ENCODE results near the gene NAT8L. TPM values are rescaled to one million over a fixed set of nuclear protein-coding genes. Genes with fewer than 3 reads are reported as not detected.

Gene NAT8L
- total RNA-seq, 1 experiment from 2014 or later = 13.9 TPM

- no peak overlapping the region for H4K91ac ChIP-seq (ENCODE audit: insufficient read length, low read depth, low read length)
- H3K4me2 ChIP-seq (ENCODE audit: insufficient read depth, insufficient read length, low read length) = no peak overlapping the region
- H2BK120ac ChIP-seq (ENCODE audit: low read depth, low read length, poor library complexity, severe bottlenecking) = no peak overlapping the region
- DNase-seq = no peak
- Mint-ChIP-seq H3K27me3 (ENCODE audit: low read depth) (peaks cover 53% of the 10 kb centered on the region), H3K4me1 (peaks cover 9 to 13% of the 10 kb centered on the region in 2 experiments), H3K9me3 (no peaks in the 10 kb centered on the region), H3K27ac (no peak overlapping the region), H3K36me3 (ENCODE audit: insufficient read depth in 1 of 3, low read depth in 3 of 3) (no peaks in the 10 kb centered on the region; a peak in 1 of 7 replicates), H3K4me3 (no peak overlapping the region)
- no peak for TF ChIP-seq CTCF (conservative IDR thresholded peaks at IDR 0.05)
- H3K9me3 ChIP-seq (ENCODE audit: control insufficient read depth, low read depth, low read length) = no peaks in the 10 kb centered on the region
- no peaks in the 10 kb centered on the region for H3K4me1 ChIP-seq (ENCODE audit: insufficient read depth, low read length)
- no peak overlapping the region for H3K23ac ChIP-seq (ENCODE audit: insufficient read length, low read depth, low read length)
- H2BK15ac ChIP-seq (ENCODE audit: low read depth, low read length) = no peak overlapping the region
- no peaks in the 10 kb centered on the region for H3K23me2 ChIP-seq (ENCODE audit: insufficient read length, low read depth, low read length, poor library complexity, severe bottlenecking)
- H2BK5ac ChIP-seq (ENCODE audit: insufficient read length, low read length) = no peak overlapping the region
- no peak overlapping the region for H3K14ac ChIP-seq (ENCODE audit: insufficient read depth, low read length)
- H2AFZ ChIP-seq (ENCODE audit: low read length) = no peak overlapping the region
- no peak overlapping the region for H3K56ac ChIP-seq (ENCODE audit: insufficient read length, low read depth, low read length)
- no peak overlapping the region for H2BK12ac ChIP-seq (ENCODE audit: insufficient read length, low read depth, low read length)
- no peak overlapping the region for H3K4ac ChIP-seq (ENCODE audit: low read depth, low read length)
- no CpG with 5 or more reads among the region's 8 CpGs for WGBS (ENCODE audit: extremely low coverage, insufficient read length, low lambda C conversion rate)
- H3K18ac ChIP-seq (ENCODE audit: insufficient read length, low read depth, low read length) = no peak overlapping the region
- H2BK20ac ChIP-seq (ENCODE audit: low read depth, low read length, poor library complexity, severe bottlenecking) = no peak overlapping the region
- H3K27me3 ChIP-seq (ENCODE audit: insufficient read depth, low read length) = no peaks in the 10 kb centered on the region
- no peak overlapping the region for H3K27ac ChIP-seq (ENCODE audit: insufficient read length, low read depth, low read length)
- no peak overlapping the region for H2AK5ac ChIP-seq (ENCODE audit: insufficient read length, low read length)
- H4K8ac ChIP-seq (replicated peaks; ENCODE audit: insufficient read length, low read depth, low read length) = no peak overlapping the region
- H3K79me1 ChIP-seq (ENCODE audit: insufficient read depth, low read depth, low read length, poor library complexity, severe bottlenecking) = no peaks in the 10 kb centered on the region
- no peak overlapping the region for H3T11ph ChIP-seq (ENCODE audit: low read length)
- H4K20me1 ChIP-seq (ENCODE audit: control insufficient read depth, insufficient read depth, insufficient read length) = no peaks in the 10 kb centered on the region
- no peaks in the 10 kb centered on the region for H3K79me2 ChIP-seq (ENCODE audit: insufficient read depth, low read length)
- H4K5ac ChIP-seq (ENCODE audit: insufficient read length, low read depth, low read length) = no peak overlapping the region
- no peak overlapping the region for H3K9ac ChIP-seq (ENCODE audit: extremely low read depth, insufficient read length, low read length)
Measured at GRCh38 chr4:2048831-2049230, 10.3 kb upstream of the NAT8L start.

All from H9 (cell line).